Lung (tissue), 12 donors: ENCODE results near the gene PRKN. TPM values are rescaled to one million over a fixed set of nuclear protein-coding genes. Genes with fewer than 3 reads are reported as not detected.

Source experiments
- ATAC-seq: fragments of 200-7000 bp; cut with Tn5 transposase; one replicate; pipeline ENCODE4 v1.9.1; 2020; ENCODE audit warnings: moderate number of reproducible peaks; ENCODE audit not compliant: insufficient read depth, low FRiP score
- DNase-seq, 3 donors: peaks; one replicate each; pipeline ENCODE4 v3.0.0-alpha.2; 2013 to 2017
- H3K27ac ChIP-seq, 2 donors: one replicate each; pipeline ENCODE4 v1.5.1; 2013; ENCODE audit warnings: mild to moderate bottlenecking in 2 of 2, moderate library complexity in 2 of 2, control low read depth in 1 of 2, inconsistent platforms in 1 of 2, low read depth in 1 of 2, low read length in 1 of 2
- H3K27me3 ChIP-seq, 3 donors: one replicate each; pipeline ENCODE4 v1.5.1; 2013; ENCODE audit warnings: low read length in 2 of 3; ENCODE audit not compliant: control insufficient read depth in 3 of 3, insufficient read depth in 3 of 3
- H3K36me3 ChIP-seq, 4 donors: one replicate each; pipeline ENCODE4 v1.5.1; 2013; ENCODE audit warnings: low read length in 4 of 4, mild to moderate bottlenecking in 1 of 4, moderate library complexity in 1 of 4; ENCODE audit not compliant: control insufficient read depth in 4 of 4, insufficient read depth in 4 of 4
- H3K4me1 ChIP-seq, 5 donors: one replicate each; pipeline ENCODE4 v1.5.1; 2013; ENCODE audit warnings: low read length in 5 of 5, mild to moderate bottlenecking in 2 of 5, moderate library complexity in 1 of 5; ENCODE audit not compliant: control insufficient read depth in 5 of 5, insufficient read depth in 5 of 5
- H3K4me3 ChIP-seq: one replicate; pipeline ENCODE4 v1.5.1; 2013; ENCODE audit warnings: mild to moderate bottlenecking, control low read depth, moderate library complexity
- H3K9ac ChIP-seq, 2 donors: one replicate each; pipeline ENCODE4 v1.5.1; 2013; ENCODE audit warnings: low read length in 2 of 2, control low read depth in 1 of 2; ENCODE audit not compliant: insufficient read depth in 1 of 2
- H3K9me3 ChIP-seq, 4 donors: one replicate each; pipeline ENCODE4 v1.5.1; 2013; ENCODE audit warnings: low read length in 3 of 4, mild to moderate bottlenecking in 1 of 4, moderate library complexity in 1 of 4; ENCODE audit not compliant: control insufficient read depth in 4 of 4, insufficient read depth in 3 of 4
- WGBS, 2 donors: extraction: QIAGEN DNeasy Blood & Tissue Kit; methylation state at CpG; one replicate each; pipeline ENCODE4 v1.1.7; 2013; 5-methylcytosine and 5-hydroxymethylcytosine counted together
- polyA plus RNA-seq, 2 donors: library from polyadenylated mRNA; stranded (reverse); fragments of 200-250 nt; gene quantifications; one replicate each; pipeline ENCODE4 v1.2.1, GENCODE V29; 2013
- total RNA-seq, 2 donors: library from RNA; depleted of rRNA in 1 of 2; stranded (reverse); fragments of >200 nt in 1 of 2; gene quantifications; one replicate each; pipeline ENCODE4 v1.2.1, GENCODE V29; 2014 to 2021
- TF ChIP-seq, protein P1 (sequence below): IDR thresholded peaks from 2 replicates; pipeline ENCODE4 v1.5.1; 2012; ENCODE audit warnings: mild to moderate bottlenecking; ENCODE audit errors: control extremely low read depth, extremely low read depth
- donor health status: control.
- donor health status: control.
- donor health status: Bipolar disorder and iron deficiency.
- donor health status: healthy.
- donor health status: DM: yes; HTN: yes; CAD: no.

The PRKN gene
- total and polyA plus RNA-seq, 4 donors: 0.27 to 11.2 (median 3.1) TPM

- Histone ChIP-seq H3K9me3 (peaks cover 0 to 2% (median 0%) of the 10 kb centered on the region in 4 donors), H3K27ac (no peak overlapping the region), H3K27me3 (no peaks in the 10 kb centered on the region), H3K9ac (no peak overlapping the region), H3K4me3 (no peak overlapping the region), H3K4me1 (no peaks in the 10 kb centered on the region), H3K36me3 (no peaks in the 10 kb centered on the region)
- 73 to 87% methylated on average over 12 of the region's 12 CpGs for WGBS, 2 donors
- TF ChIP-seq, protein P1, sequence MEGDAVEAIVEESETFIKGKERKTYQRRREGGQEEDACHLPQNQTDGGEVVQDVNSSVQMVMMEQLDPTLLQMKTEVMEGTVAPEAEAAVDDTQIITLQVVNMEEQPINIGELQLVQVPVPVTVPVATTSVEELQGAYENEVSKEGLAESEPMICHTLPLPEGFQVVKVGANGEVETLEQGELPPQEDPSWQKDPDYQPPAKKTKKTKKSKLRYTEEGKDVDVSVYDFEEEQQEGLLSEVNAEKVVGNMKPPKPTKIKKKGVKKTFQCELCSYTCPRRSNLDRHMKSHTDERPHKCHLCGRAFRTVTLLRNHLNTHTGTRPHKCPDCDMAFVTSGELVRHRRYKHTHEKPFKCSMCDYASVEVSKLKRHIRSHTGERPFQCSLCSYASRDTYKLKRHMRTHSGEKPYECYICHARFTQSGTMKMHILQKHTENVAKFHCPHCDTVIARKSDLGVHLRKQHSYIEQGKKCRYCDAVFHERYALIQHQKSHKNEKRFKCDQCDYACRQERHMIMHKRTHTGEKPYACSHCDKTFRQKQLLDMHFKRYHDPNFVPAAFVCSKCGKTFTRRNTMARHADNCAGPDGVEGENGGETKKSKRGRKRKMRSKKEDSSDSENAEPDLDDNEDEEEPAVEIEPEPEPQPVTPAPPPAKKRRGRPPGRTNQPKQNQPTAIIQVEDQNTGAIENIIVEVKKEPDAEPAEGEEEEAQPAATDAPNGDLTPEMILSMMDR: no peak
- ATAC-seq (no peak), DNase-seq (no peak)
Measured at GRCh38 chr6:161367472-161367871, 1360.1 kb downstream of the PRKN start.

DNA sequence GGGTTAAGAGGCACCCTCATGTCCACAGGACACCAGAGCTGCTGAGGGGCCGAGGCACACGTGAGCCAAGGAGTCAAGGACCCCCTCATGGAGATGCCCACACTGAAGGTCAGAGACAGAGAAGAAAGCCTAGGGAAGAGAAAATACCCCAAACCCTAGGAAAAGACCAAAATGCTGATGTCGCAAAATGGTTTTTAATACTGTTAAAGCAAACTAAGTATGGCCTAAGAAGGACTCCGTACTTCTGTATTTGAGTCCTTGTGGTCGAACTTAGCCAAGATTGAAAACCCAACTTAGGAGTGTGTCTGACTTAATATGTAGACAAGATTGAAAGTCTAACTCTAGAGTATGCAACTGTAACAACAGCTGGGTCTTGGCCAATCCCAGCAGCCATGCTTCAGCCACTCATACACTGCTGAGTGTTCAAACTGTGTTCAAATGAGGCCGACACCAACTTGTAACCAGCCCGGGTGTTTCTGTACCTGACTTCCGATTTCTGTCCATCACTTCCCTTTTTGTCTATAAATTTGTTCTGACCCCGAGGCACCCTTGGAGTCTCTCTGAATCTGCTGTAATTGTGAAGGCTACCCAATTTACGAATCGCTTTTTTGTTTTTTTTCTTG is 1361.2 kb downstream of the PRKN start:
- WGBS, 2 donors: 70 to 83% methylated on average over 11 of the region's 11 CpGs
- TF ChIP-seq, protein P1: no peak
- peaks cover 0 to 4% (median 0%) of the 10 kb centered on the region in 4 donors for H3K9me3 ChIP-seq
- H3K4me1 ChIP-seq: peaks cover 0 to 2% (median 0%) of the 10 kb centered on the region in 5 donors
- H3K27ac ChIP-seq: no peak overlapping the region
- H3K4me3 ChIP-seq: no peak overlapping the region
- DNase-seq (no peak), ATAC-seq (no peak)
- H3K36me3 ChIP-seq: no peaks in the 10 kb centered on the region
- H3K9ac ChIP-seq: no peak overlapping the region
- H3K27me3 ChIP-seq: no peaks in the 10 kb centered on the region

DNA sequence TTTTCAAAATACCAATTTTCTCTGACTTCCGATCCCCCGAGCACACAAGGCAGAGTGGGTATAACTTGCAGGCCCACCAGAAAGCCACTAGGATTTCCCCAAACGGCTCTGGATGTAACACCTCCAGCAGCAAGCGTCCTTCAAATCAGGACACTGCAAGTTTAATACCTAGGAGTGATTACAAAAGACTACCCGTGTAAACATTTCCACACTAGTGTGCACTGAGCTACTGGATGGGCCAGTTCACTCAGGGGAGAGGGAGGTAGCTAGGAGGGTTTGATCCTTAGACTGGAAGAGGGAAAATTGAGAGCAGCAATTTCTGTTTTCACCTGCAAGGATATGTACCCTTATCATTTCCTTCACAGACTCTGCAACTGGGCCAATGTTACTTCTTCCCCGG is 1361.9 kb downstream of the PRKN start:
- peaks cover 0 to 4% (median 0%) of the 10 kb centered on the region in 4 donors for H3K9me3 ChIP-seq
- WGBS, 2 donors: 69 to 79% methylated on average over 6 of the region's 6 CpGs
- H3K36me3 ChIP-seq: no peaks in the 10 kb centered on the region
- H3K27ac ChIP-seq: no peak overlapping the region
- ATAC-seq: no peak
- no peak overlapping the region for H3K4me3 ChIP-seq
- no peak overlapping the region for H3K9ac ChIP-seq
- TF ChIP-seq, protein P1: no peak
- H3K4me1 ChIP-seq: peaks cover 0 to 2% (median 0%) of the 10 kb centered on the region in 5 donors
- no peaks in the 10 kb centered on the region for H3K27me3 ChIP-seq
- no peak for DNase-seq

GRCh38 chr6:161363286-161363685 is 1364.3 kb downstream of the PRKN start:
- Histone ChIP-seq H3K27ac (no peak overlapping the region), H3K4me3 (no peak overlapping the region), H3K9me3 (peaks cover 0 to 4% (median 0%) of the 10 kb centered on the region in 4 donors), H3K27me3 (no peaks in the 10 kb centered on the region), H3K36me3 (no peaks in the 10 kb centered on the region), H3K9ac (no peak overlapping the region), H3K4me1 (peaks cover 0 to 2% (median 0%) of the 10 kb centered on the region in 5 donors)
- TF ChIP-seq, protein P1: no peak
- no peak for DNase-seq
- ATAC-seq: no peak
